ENCODE results near the gene ERCC1. TPM values are rescaled to one million over a fixed set of nuclear protein-coding genes. Genes with fewer than 3 reads are reported as not detected.
A peak's percentile ranks its signal among the peaks of the same experiment; 100 is the strongest.

Gene ERCC1
- total and polyA plus RNA-seq, 5 experiments from 2014 or later, result 32.2 to 61.0 (median 38.6) TPM

DNA sequence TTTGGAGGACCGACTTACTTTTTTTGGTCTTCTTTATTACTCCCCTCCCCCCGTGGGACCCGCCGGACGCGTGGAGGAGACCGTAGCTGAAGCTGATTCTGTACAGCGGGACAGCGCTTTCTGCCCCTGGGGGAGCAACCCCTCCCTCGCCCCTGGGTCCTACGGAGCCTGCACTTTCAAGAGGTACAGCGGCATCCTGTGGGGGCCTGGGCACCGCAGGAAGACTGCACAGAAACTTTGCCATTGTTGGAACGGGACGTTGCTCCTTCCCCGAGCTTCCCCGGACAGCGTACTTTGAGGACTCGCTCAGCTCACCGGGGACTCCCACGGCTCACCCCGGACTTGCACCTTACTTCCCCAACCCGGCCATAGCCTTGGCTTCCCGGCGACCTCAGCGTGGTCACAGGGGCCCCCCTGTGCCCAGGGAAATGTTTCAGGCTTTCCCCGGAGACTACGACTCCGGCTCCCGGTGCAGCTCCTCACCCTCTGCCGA lies 44.5 kb upstream of the ERCC1 start:
- Mint-ChIP-seq H3K9me3 (no peaks in the 10 kb centered on the region), H3K4me1 (peaks cover 25 to 58% (median 36%) of the 10 kb centered on the region in 4 donors), H3K27me3 (peaks cover 7 to 39% (median 16%) of the 10 kb centered on the region in 5 donors), H3K4me3 (peak overlapping the region; percentile 91 to 98 (median 94)), H3K36me3 (peaks cover 0 to 5% (median 3%) of the 10 kb centered on the region in 3 donors), H3K27ac (peak overlapping the region; percentile 85 to 100 (median 99))
- ATAC-seq, result peak; percentile 2 to 19
- peak in 6 of 10 donors; percentile 30 to 75 (median 64) for DNase-seq
- POLR2A ChIA-PET, result interaction anchor here (1.0 to 5.6 kb wide), 11 partner anchors 9 to 116 kb away, joined by 3 to 90 read pairs (median 9); partner anchors contain the start of gene OPA3

DNA sequence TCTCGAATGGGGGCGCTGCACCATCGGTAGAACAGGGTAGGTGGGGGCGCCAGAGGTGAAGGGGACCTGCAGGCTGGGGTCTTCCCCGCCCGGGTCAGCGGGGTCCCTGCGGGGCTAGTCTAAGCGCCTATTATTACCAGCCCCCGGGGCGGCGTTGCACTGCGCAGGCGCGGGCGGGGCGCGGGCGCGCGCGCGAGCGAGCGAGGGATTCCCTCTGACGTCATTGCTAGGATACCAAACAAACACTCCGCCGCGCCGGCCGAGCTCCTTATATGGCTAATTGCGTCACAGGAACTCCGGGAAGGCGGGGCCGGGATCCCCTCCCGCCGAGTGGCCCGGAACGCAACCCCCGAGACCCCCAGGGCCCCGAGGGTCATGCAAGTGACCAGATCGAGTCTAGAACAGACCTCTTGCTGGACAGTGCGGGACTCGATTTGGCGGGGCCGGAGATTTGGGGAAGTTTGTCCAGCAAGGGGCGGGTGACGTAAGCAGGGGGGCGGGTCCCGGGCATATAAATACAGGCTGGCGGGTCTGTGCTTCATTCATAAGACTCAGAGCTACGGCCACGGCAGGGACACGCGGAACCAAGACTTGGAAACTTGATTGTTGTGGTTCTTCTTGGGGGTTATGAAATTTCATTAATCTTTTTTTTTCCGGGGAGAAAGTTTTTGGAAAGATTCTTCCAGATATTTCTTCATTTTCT lies 43.9 kb upstream of the ERCC1 start, which contains the start of gene FOSB:
FOSB (plus strand) TSS at position 541 of the 703 bp plus-strand sequence. CDS start 591 bp downstream, outside the sequence.
- Mint-ChIP-seq H3K4me1 (peaks cover 21 to 53% (median 33%) of the 10 kb centered on the region in 4 donors), H3K9me3 (no peaks in the 10 kb centered on the region), H3K27ac (peak within 1 kb of the TSS; percentile 85 to 100 (median 99)), H3K4me3 (peak within 1 kb of the TSS; percentile 91 to 98 (median 94)), H3K36me3 (peaks cover 0 to 5% (median 0%) of the 10 kb centered on the region in 3 donors), H3K27me3 (peaks cover 4 to 33% (median 13%) of the 10 kb centered on the region in 5 donors)
- POLR2A ChIA-PET, result interaction anchor here (0.6 to 5.6 kb wide), 14 partner anchors 10 to 232 kb away, joined by 3 to 90 read pairs (median 5); partner anchors contain the start of gene OPA3
- ATAC-seq (peak; percentile 13 to 21), DNase-seq (peak; percentile 91 to 100 (median 96))

DNA sequence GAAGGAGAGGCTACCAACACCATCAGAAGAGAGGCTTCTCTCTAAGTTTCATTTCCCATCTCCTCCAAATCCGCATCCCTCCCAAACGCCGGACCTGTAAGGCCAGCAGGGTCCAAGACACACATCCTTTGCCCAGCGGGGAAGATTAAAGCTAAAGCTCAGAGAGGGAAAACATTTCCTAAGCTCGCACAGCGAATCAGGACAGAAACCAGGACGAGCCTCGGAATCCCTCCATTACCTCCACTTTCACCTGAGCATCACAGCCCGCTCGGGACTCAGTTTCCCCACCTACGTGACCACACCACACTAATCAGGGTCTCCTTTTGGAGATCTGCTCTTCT lies 43.4 kb upstream of the ERCC1 start:
- peaks cover 0 to 5% (median 0%) of the 10 kb centered on the region in 3 donors for H3K36me3 Mint-ChIP-seq
- peak overlapping the region; percentile 91 to 98 (median 94) for H3K4me3 Mint-ChIP-seq
- H3K27ac Mint-ChIP-seq, result peak overlapping the region; percentile 60 to 100 (median 99)
- POLR2A ChIA-PET, result interaction anchor here (0.7 to 5.6 kb wide), 9 partner anchors 10 to 211 kb away, joined by 3 to 90 read pairs (median 3); no protein-coding TSS in a partner anchor
- no peak for DNase-seq
- no peaks in the 10 kb centered on the region for H3K9me3 Mint-ChIP-seq
- peaks cover 4 to 28% (median 9%) of the 10 kb centered on the region in 5 donors for H3K27me3 Mint-ChIP-seq
- H3K4me1 Mint-ChIP-seq, result peaks cover 18 to 48% (median 31%) of the 10 kb centered on the region in 4 donors
- no peak for ATAC-seq

GRCh38 chr19:45464852-45465441 lies 41.2 kb upstream of the ERCC1 start:
- ATAC-seq (no peak), DNase-seq (no peak)
- no peaks in the 10 kb centered on the region for H3K9me3 Mint-ChIP-seq
- POLR2A ChIA-PET, result no interaction called here
- peaks cover 0 to 10% (median 8%) of the 10 kb centered on the region in 5 donors for H3K27me3 Mint-ChIP-seq
- no peak overlapping the region for H3K4me3 Mint-ChIP-seq
- peaks cover 11 to 29% (median 21%) of the 10 kb centered on the region in 4 donors for H3K4me1 Mint-ChIP-seq
- H3K27ac Mint-ChIP-seq, result peak overlapping the region in 4 of 10 donors; percentile 2 to 99 (median 53)
- no peaks in the 10 kb centered on the region for H3K36me3 Mint-ChIP-seq

DNA sequence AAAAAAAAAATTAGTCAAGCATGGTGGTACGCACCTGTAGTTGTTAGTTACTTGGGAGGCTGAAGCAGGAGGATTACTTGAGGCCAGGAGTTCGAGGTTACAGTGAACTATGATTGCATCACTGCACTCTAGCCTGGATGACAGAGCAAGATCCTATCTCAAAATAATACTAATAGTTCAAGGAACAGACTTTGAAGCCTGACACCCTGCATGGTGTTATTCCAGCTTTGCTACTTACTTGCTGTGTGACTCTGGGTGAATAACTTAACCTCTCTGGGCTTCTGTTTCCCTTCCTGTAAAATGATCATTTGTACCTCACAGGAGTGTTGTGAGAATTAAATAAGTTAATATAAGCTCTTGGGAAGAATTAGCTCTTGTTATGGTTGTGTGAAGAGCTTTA lies 40.6 kb upstream of the ERCC1 start:
- no peaks in the 10 kb centered on the region for H3K36me3 Mint-ChIP-seq
- H3K4me1 Mint-ChIP-seq, result peaks cover 7 to 23% (median 15%) of the 10 kb centered on the region in 4 donors
- peak overlapping the region in 2 of 10 donors; percentile 43 to 45 for H3K27ac Mint-ChIP-seq
- peaks cover 0 to 10% (median 8%) of the 10 kb centered on the region in 5 donors for H3K27me3 Mint-ChIP-seq
- no peak for ATAC-seq
- no peak overlapping the region for H3K4me3 Mint-ChIP-seq
- DNase-seq, result no peak
- no peaks in the 10 kb centered on the region for H3K9me3 Mint-ChIP-seq
- POLR2A ChIA-PET, result no interaction called here

- DNase-seq (no peak), ATAC-seq (no peak)
- H3K36me3 Mint-ChIP-seq, result no peaks in the 10 kb centered on the region
- POLR2A ChIA-PET, result no interaction called here
- peaks cover 0 to 10% (median 8%) of the 10 kb centered on the region in 5 donors for H3K27me3 Mint-ChIP-seq
- no peak overlapping the region for H3K27ac Mint-ChIP-seq
- no peaks in the 10 kb centered on the region for H3K9me3 Mint-ChIP-seq
- peaks cover 5 to 15% (median 13%) of the 10 kb centered on the region in 4 donors for H3K4me1 Mint-ChIP-seq
- no peak overlapping the region for H3K4me3 Mint-ChIP-seq
These were observed 39.5 kb upstream of the ERCC1 start for GRCh38 chr19:45463241-45463640.

- no peak overlapping the region for H3K4me3 Mint-ChIP-seq
- H3K27me3 Mint-ChIP-seq, result peaks cover 0 to 10% (median 8%) of the 10 kb centered on the region in 5 donors
- H3K36me3 Mint-ChIP-seq, result no peaks in the 10 kb centered on the region
- ATAC-seq, result no peak
- peaks cover 3 to 20% (median 4%) of the 10 kb centered on the region in 4 donors for H3K4me1 Mint-ChIP-seq
- DNase-seq, result no peak
- no peaks in the 10 kb centered on the region for H3K9me3 Mint-ChIP-seq
- H3K27ac Mint-ChIP-seq, result no peak overlapping the region
- POLR2A ChIA-PET, result interaction anchor here (0.6 to 1.7 kb wide), 2 partner anchors 10 to 49 kb away, joined by 3 to 7 read pairs; no protein-coding TSS in a partner anchor
These were observed 38.5 kb upstream of the ERCC1 start for GRCh38 chr19:45462174-45462573.

GRCh38 chr19:45460807-45461347 lies 37.2 kb upstream of the ERCC1 start:
- peak overlapping the region in 2 of 10 donors; percentile 51 to 66 for H3K27ac Mint-ChIP-seq
- peaks cover 7 to 25% (median 8%) of the 10 kb centered on the region in 4 donors for H3K4me1 Mint-ChIP-seq
- H3K9me3 Mint-ChIP-seq, result no peaks in the 10 kb centered on the region
- no peak for ATAC-seq
- no peak overlapping the region for H3K4me3 Mint-ChIP-seq
- H3K36me3 Mint-ChIP-seq, result no peaks in the 10 kb centered on the region
- DNase-seq, result no peak
- peaks cover 0 to 10% (median 8%) of the 10 kb centered on the region in 5 donors for H3K27me3 Mint-ChIP-seq
- POLR2A ChIA-PET, result interaction anchor here (1.7 kb wide), 1 partner anchor 9 kb away, joined by 7 read pairs; no protein-coding TSS in a partner anchor

- Mint-ChIP-seq H3K9me3 (no peaks in the 10 kb centered on the region), H3K27me3 (peaks cover 0 to 9% (median 0%) of the 10 kb centered on the region in 5 donors), H3K4me3 (peak overlapping the region in 1 of 10 donors; percentile 26), H3K27ac (peak overlapping the region in 3 of 10 donors; percentile 7 to 33 (median 33)), H3K36me3 (no peaks in the 10 kb centered on the region), H3K4me1 (peaks cover 12 to 38% (median 19%) of the 10 kb centered on the region in 4 donors)
- POLR2A ChIA-PET, result interaction anchor here (4.2 kb wide), 1 partner anchor 10 kb away, joined by 37 read pairs; the partner anchor contains the start of gene FOSB
- no peak for ATAC-seq
- no peak for DNase-seq
These were observed 34.1 kb upstream of the ERCC1 start for GRCh38 chr19:45457776-45458175.

GRCh38 chr19:45456500-45456815 lies 32.7 kb upstream of the ERCC1 start:
- Mint-ChIP-seq H3K36me3 (no peaks in the 10 kb centered on the region), H3K4me1 (peaks cover 21 to 47% (median 28%) of the 10 kb centered on the region in 4 donors), H3K4me3 (peak overlapping the region in 8 of 10 donors; percentile 31 to 78 (median 63)), H3K27me3 (peaks cover 0 to 9% (median 0%) of the 10 kb centered on the region in 5 donors), H3K27ac (peak overlapping the region in 9 of 10 donors; percentile 66 to 93 (median 88)), H3K9me3 (no peaks in the 10 kb centered on the region)
- DNase-seq (no peak), ATAC-seq (no peak)
- POLR2A ChIA-PET, result interaction anchor here (0.5 to 4.2 kb wide), 5 partner anchors 12 to 1404 kb away, joined by 3 to 37 read pairs (median 4); partner anchors contain the start of gene FOSB

DNA sequence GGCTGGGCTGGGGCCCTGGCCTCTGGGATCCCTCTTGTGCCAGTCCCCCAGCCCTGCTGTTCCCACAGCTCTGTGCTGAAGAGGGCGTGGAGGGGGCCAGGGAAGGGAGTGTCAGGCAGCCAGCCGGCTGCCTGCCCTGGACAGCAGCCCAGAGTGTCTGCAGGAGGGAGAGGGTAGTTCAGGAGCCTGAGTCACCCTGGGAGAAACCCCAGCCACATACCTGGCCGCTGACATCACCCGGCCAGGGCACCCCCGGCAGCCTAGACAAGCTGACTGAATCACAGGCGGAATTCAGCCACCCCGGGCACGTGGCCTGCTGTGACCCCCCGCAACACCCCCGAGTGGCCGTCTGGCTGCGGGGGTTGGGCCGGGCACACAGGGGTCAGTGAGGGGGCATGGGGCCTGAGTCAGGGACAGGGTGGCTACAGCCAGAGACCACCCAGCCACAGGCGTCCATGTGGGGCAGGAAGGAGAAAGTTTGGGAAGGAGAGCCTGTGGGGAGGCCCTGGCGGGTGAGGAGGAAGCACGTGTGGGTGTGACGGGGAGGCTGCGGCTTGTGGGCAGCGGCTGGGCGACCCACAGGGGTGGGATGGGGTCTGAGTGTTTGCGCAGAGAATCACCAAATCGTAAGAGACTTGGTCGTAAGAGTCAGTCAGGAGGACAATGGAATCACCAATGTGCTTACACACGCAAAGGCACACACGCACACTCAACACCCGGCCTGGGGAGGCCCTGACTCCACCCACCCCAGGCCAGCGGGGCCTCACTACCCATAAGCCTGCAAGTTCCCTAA lies 32.2 kb upstream of the ERCC1 start:
- DNase-seq, result peak; percentile 36 to 75 (median 60)
- Mint-ChIP-seq H3K4me3 (peak overlapping the region; percentile 31 to 78 (median 60)), H3K27me3 (peaks cover 0 to 10% (median 0%) of the 10 kb centered on the region in 5 donors), H3K9me3 (no peaks in the 10 kb centered on the region), H3K27ac (peak overlapping the region in 9 of 10 donors; percentile 66 to 93 (median 88)), H3K4me1 (peaks cover 26 to 47% (median 33%) of the 10 kb centered on the region in 4 donors), H3K36me3 (no peaks in the 10 kb centered on the region)
- POLR2A ChIA-PET, result interaction anchor here (0.6 to 4.2 kb wide), 3 partner anchors 12 to 1404 kb away, joined by 3 to 37 read pairs (median 3); partner anchors contain the start of gene FOSB
- ATAC-seq, result peak; percentile 46 to 48

Measured in naive thymus-derived CD8-positive, alpha-beta T cell (primary cell).